Breast epithelium (tissue), 4 donors: ENCODE measurements around the gene FAS. TPM values are rescaled to one million over a fixed set of nuclear protein-coding genes. Genes with fewer than 3 reads are reported as not detected.
A peak's percentile ranks its signal among the peaks of the same experiment; 100 is the strongest.

Source experiments
- DNase-seq, 2 donors: peaks; one replicate each; pipeline ENCODE4 v3.0.0-alpha.2; 2019; ENCODE audit warnings: low spot score in 2 of 2
- H3K27ac ChIP-seq, 2 donors: fragments of 200-600 bp; sonication (generic) in 1 of 2; one replicate each; pipeline ENCODE4 v1.5.1; 2016 to 2019; ENCODE audit warnings: mild to moderate bottlenecking in 1 of 2
- H3K27me3 ChIP-seq, 2 donors: fragments of 200-600 bp; sonication (generic) in 1 of 2; one replicate each; pipeline versions ENCODE4 v1.5.1 to v1.6.0; 2017 to 2019; ENCODE audit warnings: control low read depth in 1 of 2, mild to moderate bottlenecking in 1 of 2
- H3K36me3 ChIP-seq: fragments of 200-600 bp; one replicate; pipeline ENCODE4 v1.5.1; 2019
- H3K4me1 ChIP-seq, 2 donors: fragments of 200-600 bp; sonication (generic); one replicate each; pipeline ENCODE4 v1.5.1; 2016 to 2019; ENCODE audit warnings: control low read depth in 1 of 2
- H3K4me3 ChIP-seq, 3 donors: fragments of 200-600 bp; sonication (generic); 1 replicate in 2 of 3; 2 replicates in 1 of 3; pipeline ENCODE4 v1.5.1; 2016 to 2019; ENCODE audit warnings: mild to moderate bottlenecking in 3 of 3, moderate library complexity in 2 of 3
- H3K9me3 ChIP-seq, 2 donors: fragments of 200-600 bp; sonication (generic) in 1 of 2; one replicate each; pipeline ENCODE4 v1.5.1; 2016 to 2019; ENCODE audit warnings: control low read depth in 1 of 2
- POLR2A ChIP-seq: fragments of 450-650 bp; IDR thresholded peaks from one replicate; pipeline ENCODE4 v1.6.1; 2016; ENCODE audit warnings: antibody characterized with exemption, mild to moderate bottlenecking, moderate library complexity
- POLR2AphosphoS5 ChIP-seq, 3 donors: sonication (generic); formaldehyde crosslinking; IDR thresholded peaks; one replicate each; pipeline ENCODE4 v1.6.1; 2017; ENCODE audit warnings: antibody characterized with exemption in 3 of 3
- intact Hi-C: fragments of 100-400 bp; cut with DNase I; formaldehyde crosslinking; loops from one replicate; pipeline ENCODE4 v1.15.1; 2023; ENCODE audit warnings: low total_unique reads
- total RNA-seq, 3 donors: library from RNA; depleted of rRNA; stranded (reverse); fragments of >200 nt; gene quantifications; one replicate each; pipeline ENCODE4 v1.1.0, GENCODE V29; 2016
- TF ChIP-seq, protein P1 (sequence below), 3 donors: fragments of 450-650 bp; IDR thresholded peaks; one replicate each; pipeline ENCODE4 v1.5.1; 2016 to 2017; ENCODE audit warnings: antibody characterized with exemption in 3 of 3, mild to moderate bottlenecking in 3 of 3, moderate library complexity in 3 of 3

Gene FAS
- total RNA-seq, 3 donors from 2014 or later = 26.9 to 51.5 (median 47.3) TPM

GRCh38 chr10:88966797-88967196 lies 23.8 kb upstream of the FAS start:
- Histone ChIP-seq H3K4me3 (no peak overlapping the region), H3K4me1 (no peaks in the 10 kb centered on the region), H3K36me3 (no peaks in the 10 kb centered on the region), H3K27ac (peak overlapping the region in 1 of 2 donors; percentile 12), H3K9me3 (no peaks in the 10 kb centered on the region), H3K27me3 (no peaks in the 10 kb centered on the region)
- no peak for DNase-seq
- intact Hi-C loops = no loop called here
- TF ChIP-seq, protein P1, sequence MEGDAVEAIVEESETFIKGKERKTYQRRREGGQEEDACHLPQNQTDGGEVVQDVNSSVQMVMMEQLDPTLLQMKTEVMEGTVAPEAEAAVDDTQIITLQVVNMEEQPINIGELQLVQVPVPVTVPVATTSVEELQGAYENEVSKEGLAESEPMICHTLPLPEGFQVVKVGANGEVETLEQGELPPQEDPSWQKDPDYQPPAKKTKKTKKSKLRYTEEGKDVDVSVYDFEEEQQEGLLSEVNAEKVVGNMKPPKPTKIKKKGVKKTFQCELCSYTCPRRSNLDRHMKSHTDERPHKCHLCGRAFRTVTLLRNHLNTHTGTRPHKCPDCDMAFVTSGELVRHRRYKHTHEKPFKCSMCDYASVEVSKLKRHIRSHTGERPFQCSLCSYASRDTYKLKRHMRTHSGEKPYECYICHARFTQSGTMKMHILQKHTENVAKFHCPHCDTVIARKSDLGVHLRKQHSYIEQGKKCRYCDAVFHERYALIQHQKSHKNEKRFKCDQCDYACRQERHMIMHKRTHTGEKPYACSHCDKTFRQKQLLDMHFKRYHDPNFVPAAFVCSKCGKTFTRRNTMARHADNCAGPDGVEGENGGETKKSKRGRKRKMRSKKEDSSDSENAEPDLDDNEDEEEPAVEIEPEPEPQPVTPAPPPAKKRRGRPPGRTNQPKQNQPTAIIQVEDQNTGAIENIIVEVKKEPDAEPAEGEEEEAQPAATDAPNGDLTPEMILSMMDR (IDR thresholded peaks at IDR 0.05) = no peak
- TF ChIP-seq POLR2AphosphoS5 (IDR thresholded peaks at IDR 0.05) (no peak), POLR2A (no peak)

DNA sequence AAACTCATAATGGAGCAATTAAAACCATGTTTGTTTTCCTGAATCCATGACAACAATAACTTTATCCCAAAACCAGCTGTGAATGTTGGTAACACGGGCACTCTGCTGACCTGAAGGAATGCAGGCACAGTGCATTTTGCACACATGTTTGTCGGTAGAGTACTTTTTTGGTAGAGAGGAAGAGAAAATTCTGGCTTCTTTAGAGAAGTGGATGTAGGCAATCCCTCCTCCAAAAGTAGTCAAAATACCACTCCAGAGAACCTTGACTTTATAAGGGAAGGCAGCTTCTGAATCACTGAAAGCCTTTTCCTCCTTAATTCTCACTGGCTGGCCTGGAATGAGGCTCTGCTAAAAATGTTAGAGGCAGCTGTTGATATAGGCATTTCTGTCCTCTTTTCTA lies 22.2 kb upstream of the FAS start:
- H3K27ac ChIP-seq = peak overlapping the region in 1 of 2 donors; percentile 27
- H3K9me3 ChIP-seq = no peaks in the 10 kb centered on the region
- H3K4me1 ChIP-seq = no peaks in the 10 kb centered on the region
- intact Hi-C loops = no loop called here
- no peak for DNase-seq
- H3K36me3 ChIP-seq = no peaks in the 10 kb centered on the region
- H3K27me3 ChIP-seq = no peaks in the 10 kb centered on the region
- no peak for TF ChIP-seq POLR2AphosphoS5 (IDR thresholded peaks at IDR 0.05)
- no peak for TF ChIP-seq POLR2A
- TF ChIP-seq, protein P1 (IDR thresholded peaks at IDR 0.05) = no peak
- H3K4me3 ChIP-seq = no peak overlapping the region

- no peak overlapping the region for H3K4me3 ChIP-seq
- no peaks in the 10 kb centered on the region for H3K36me3 ChIP-seq
- intact Hi-C loops = no loop called here
- no peaks in the 10 kb centered on the region for H3K9me3 ChIP-seq
- H3K4me1 ChIP-seq = no peaks in the 10 kb centered on the region
- H3K27me3 ChIP-seq = no peaks in the 10 kb centered on the region
- no peak for TF ChIP-seq POLR2AphosphoS5 (IDR thresholded peaks at IDR 0.05)
- TF ChIP-seq, protein P1 (IDR thresholded peaks at IDR 0.05) = no peak
- no peak for TF ChIP-seq POLR2A
- no peak for DNase-seq
- peak overlapping the region in 1 of 2 donors; percentile 39 for H3K27ac ChIP-seq
Measured at GRCh38 chr10:88971221-88972061, 19.2 kb upstream of the FAS start.

DNA sequence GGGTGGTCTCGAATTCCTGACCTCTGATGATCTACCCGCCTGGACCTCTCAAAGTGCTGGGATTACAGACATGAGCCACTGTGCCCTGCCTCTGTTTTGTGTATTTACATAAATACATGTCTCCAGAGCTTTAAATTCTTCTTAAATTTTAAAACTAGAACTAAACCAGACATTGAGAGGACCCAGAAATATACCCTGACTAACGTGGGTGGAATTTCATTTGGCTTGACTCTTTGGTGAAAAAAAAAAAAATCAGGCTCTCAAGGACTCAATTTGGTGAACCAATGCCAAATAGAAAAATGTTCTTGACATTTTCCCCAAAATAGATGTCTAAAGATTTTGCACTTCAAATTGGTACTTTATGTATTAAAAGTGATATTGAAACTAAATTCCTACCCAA lies 16.6 kb upstream of the FAS start:
- intact Hi-C loops = no loop called here
- Histone ChIP-seq H3K4me1 (no peaks in the 10 kb centered on the region), H3K27me3 (no peaks in the 10 kb centered on the region), H3K4me3 (no peak overlapping the region), H3K27ac (no peak overlapping the region), H3K36me3 (no peaks in the 10 kb centered on the region), H3K9me3 (no peaks in the 10 kb centered on the region)
- TF ChIP-seq, protein P1 (IDR thresholded peaks at IDR 0.05) = no peak
- TF ChIP-seq POLR2AphosphoS5 (IDR thresholded peaks at IDR 0.05) (no peak), POLR2A (no peak)
- no peak for DNase-seq
